Measurements from ENCODE around the gene ADAM17.
"Not testable (repeated sequence)": the region's sequence is repeated elsewhere in the genome, so short reads cannot be mapped to it uniquely, and the experiment has no call there.

ADAM17 gene

DNA sequence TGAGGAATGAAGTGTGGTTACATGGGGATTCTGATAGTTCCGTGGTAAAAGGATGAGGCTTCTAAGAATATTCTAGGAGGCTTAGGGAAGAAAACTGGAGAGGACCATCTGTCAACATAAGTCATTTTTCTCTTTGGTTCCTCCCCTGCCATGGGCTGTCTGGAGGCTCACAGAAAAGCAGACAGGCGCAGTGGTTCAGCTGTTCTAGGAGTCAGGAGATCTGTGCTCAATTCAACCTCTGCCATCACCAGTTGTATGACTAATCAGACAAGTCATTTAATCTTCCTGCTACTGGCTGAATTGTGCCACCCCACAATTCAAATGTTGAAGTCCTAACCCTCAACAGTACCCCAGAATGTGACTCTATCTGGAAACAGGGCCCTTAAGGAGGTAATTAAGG is 36.4 kb downstream of the ADAM17 start:
- no peak for DNase-seq (ENCODE audit: low spot score)

DNA sequence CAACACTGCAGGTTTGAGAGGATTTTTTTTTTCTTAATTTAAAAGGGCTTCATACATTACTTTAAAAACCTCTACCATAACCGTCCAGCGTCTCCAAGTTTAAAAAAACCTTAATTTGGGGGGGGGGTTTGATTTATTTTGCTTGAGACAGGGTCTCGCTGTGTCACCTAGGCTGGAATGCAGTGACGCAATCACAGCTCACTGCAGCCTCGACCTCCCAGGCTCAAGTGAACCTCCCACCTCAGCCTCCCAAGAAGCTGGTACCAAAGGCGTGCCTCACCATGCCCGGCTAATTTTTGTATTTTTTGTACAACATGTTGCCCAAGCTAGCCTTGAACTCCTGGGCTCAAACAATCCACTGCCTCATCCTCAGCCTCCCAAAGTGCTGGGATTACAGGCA is 36.9 kb downstream of the ADAM17 start:
- no peak for DNase-seq (ENCODE audit: low spot score)

DNA sequence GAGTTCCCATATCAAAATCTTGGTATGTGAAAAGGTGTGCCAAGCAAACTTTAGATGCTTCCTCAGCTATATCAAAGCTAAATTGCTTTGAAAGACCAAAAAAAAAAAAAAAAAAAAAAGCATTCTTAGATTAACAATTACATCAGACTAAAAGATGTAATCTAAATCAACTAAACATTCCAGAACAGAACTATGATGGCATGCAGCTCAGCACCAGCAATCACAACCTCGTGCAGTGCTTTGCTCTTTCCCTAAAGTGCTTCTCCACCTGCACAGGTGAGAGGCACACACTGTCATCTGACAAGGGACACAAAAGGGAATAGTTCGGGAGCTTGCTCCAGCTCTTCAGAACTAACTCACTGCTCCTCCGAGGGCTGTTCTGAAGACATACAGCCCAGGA is 37.5 kb downstream of the ADAM17 start:
- no peak for DNase-seq (ENCODE audit: low spot score)

DNA sequence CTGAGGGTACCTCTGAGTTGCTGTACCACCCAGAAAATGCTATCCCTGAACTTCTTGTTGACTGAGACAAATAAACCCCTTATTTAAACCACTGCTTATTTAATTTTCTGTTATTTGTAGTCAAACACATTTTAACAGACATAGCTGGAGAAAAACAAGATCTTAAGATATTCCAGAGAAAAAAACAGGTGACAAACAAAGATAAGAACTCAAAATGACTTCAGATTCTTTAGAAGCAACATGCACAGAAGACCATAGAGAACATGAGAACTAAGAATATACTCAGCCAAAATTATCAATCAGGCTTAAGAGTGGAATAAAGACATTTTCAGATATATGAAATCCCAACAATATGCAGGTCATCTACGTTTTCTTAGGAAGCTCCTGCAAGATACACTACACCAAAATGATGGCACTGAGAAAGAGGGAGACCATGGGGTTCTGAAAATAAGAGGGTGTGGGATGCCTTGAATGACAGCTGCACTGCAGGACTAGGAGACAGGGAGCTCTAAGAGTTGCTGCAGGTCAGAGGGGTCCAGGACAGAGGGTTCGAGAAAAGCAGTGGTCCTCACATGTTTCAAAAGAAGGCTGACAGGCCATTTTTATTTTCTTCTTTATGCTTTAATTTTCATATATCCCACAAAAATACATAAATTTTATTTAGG is 38.4 kb downstream of the ADAM17 start:
- DNase-seq (ENCODE audit: low spot score), result no peak

DNA sequence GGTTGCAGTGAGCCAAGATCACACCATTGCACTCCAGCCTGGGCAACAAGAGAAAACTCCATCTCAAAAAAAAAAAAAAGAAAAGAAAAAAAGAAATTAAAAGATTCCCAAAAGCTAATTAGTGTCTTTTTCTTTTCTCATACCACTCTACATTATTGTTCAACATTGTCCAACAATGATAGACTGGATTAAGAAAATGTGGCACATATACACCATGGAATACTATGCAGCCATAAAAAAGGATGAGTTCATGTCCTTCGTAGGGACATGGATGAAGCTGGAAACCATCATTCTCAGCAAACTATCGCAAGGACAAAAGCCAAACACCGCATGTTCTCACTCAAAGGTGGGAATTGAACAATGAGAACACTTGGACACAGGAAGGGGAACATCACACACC is 41.7 kb downstream of the ADAM17 start:
- DNase-seq (ENCODE audit: low spot score), result not testable (repeated sequence)

DNA sequence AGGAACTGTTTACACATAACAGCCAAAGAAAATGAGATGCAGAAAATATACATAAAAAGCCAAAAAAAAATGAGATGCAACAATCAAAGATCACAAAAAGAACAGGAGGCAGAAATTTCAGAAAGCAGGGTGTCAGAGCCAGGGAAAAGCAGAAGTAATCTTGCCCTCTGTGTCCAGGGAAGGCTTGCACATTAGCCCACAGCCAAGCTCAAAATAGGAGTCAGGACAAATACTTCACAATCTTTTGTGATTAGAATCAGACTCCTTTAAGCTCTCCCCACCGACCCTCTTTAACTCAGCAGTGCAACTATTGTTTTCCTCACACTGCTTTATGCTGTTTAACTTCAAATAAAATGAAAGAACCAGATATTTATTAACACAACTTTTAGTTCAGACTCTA is 46.7 kb downstream of the ADAM17 start:
- no peak for DNase-seq (ENCODE audit: low spot score)

DNA sequence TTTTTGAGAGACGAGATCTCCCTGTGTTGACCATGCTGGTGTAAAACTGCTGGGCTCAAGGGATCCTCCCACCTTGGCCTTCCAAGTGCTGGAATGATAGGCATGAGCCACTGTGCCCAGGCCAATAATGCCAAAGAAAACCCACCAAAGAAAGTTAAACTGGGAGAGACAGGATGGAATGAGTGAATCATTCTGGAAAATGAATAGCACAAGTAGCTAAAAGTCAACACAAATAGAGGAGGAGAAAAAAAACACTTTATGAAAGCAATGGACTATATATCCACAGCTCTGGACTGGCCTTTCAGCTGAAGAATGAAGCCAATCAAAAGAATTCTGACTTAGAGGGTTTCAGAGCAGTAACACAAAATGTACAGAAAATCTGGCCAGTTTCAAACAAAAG is 57.4 kb downstream of the ADAM17 start:
- DNase-seq (ENCODE audit: low spot score), result no peak

DNA sequence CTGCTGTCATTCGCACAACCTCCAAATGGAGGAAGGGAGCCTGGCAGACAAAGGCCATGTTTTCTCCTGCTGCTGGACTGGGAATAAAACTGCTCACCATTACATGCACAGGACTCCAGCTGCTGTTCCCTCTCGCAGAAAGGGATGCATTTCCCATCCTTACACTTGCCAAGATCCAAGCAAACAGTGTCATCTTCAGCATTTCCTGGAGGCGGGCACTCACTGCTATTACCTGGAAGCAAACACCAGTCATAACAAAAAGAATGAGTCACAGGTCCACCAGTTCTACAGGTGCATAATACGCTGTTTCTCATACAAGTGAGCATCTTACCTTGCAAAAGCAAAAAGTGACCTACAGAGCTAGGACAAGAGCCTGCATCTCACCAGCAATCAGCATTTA is 58.6 kb downstream of the ADAM17 start:
- no peak for DNase-seq (ENCODE audit: low spot score)

DNA sequence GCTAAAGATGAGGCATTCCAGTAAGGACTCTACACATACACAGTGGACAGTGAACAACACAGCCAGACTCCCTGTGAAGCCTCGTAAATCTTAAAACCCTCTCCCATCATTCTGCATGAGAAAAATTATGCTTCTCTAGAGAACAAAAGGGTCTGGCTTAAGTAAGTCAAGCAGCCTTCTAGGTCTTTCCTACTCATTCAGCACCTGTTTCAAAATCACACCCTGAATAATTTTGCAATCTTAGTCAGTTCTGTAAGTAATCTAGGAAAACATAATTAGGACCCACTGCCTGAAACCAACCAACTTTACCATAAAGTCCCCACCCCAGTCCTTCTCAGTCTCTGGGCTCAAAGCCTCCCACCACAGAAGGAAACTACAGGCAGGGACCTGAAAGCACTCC is 61.5 kb downstream of the ADAM17 start:
- DNase-seq (ENCODE audit: low spot score), result no peak

DNA sequence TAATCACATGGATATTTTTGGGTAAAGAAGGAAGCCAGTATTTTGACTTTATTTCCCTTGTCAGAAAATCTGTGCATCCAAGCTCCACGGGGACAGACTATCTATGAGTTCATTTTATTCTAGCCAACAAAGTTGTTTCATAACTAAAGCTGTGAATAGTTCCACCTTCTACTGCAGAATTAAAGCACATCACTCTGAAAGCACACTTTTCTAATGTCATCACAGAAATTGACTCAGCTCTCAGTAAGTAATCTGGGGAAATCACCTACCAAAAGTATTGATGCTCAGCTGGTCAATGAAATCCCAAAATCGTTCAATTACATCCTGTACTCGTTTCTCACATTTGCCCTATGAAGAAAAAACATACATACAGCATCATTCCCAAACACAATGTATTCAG is 62.2 kb downstream of the ADAM17 start:
- DNase-seq (ENCODE audit: low spot score), result no peak

DNA sequence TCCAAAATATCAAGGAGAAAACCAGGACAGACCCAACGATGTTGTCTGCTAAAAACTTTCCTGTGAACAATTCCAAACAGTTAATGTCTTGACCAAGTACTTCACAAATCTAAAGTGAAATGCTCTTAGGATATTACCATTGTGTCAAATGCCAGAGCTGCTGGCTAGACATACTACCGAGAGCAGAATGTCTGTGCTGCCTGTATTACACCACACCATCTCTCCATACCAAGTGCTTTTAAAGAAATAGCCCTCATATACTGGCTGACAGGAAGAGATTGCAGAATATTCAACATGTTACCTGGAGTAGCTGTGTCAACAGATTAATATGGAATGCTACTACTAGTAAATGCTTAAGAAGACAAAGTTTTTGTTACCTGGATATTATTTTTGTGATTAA is 62.7 kb downstream of the ADAM17 start:
- DNase-seq (ENCODE audit: low spot score), result no peak

DNA sequence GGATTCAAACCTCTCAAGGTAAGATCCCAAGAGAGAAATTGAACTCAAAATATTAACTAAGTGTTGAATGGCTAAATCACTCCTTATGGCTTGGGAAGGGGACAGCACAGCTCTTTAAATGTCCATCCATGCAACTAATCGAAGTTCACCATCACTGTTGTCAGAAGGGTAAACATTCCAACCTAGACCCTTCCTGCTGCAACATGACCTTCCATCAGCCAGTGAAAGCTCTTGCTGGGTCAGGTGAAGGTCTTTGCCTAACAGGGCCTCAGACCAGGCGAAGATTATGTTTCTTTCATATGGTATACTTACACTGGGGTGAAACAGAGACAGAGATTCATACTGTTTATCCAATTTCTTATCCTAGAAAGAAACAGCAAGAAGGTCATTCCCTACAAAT is 64.8 kb downstream of the ADAM17 start:
- no peak for DNase-seq (ENCODE audit: low spot score)

DNA sequence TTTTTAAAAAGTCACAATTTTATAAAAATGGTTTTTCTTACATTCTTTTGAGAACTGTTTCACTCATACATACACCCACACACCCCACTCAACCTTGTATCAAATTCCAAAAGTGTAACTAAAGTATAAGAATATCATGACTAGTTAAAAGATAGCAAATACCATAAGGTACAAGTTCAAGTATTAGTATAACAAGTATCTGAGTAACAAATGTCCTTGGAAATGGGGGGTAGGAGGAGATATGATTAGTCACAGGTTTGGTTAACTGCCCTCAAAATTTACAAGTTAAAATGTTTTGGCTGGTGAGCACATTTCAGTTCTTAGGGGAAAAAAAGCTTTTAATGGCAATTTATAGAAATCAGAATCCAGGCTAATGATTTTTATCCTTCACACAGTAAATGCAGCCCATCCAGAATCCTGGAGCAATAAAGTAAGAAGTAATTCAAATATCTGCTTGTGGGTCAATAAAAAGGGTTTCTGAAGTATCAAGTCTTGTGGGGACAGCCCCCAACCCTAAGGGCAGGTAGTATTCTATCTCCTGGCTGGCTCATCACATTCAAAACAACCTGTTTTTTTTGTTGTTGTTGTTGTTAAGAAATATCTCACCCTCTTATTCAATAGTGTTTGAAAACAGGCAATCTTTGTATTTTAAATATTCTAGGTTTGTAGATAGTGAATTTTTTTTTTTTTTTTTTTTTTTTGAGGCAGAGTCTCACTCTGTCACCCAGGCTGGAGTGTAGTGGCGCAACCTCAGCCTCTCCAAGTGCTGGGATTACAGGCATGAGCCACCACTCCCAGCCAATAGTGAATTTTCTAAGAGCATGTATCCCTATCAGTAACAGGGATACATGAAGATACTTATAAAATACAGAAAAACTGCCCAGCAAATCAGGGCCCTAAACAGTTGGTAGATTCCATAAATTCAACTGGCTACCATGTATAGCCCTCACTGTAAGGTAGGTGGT is 66.8 kb downstream of the ADAM17 start:
- DNase-seq (ENCODE audit: low spot score), result no peak

DNA sequence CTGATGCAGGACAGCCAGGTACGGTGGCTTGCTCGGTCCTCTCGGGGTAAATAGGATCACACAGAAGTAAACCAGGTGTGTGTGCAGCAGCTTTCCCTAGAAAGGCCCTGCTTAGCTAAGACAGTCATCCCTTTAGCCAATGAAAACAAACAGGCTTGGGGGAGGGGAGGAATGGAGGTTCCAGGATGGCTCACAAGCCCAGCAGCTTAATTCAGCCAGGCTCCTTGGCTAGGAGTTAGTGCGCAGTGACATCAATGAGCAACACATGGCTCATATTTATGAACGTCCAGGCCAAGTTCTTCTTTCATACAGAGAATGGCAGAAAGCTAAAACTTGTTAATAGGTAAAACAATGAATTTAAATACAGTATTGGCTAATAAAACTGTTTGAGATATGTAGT is 71.1 kb downstream of the ADAM17 start:
- DNase-seq (ENCODE audit: low spot score), result no peak

DNA sequence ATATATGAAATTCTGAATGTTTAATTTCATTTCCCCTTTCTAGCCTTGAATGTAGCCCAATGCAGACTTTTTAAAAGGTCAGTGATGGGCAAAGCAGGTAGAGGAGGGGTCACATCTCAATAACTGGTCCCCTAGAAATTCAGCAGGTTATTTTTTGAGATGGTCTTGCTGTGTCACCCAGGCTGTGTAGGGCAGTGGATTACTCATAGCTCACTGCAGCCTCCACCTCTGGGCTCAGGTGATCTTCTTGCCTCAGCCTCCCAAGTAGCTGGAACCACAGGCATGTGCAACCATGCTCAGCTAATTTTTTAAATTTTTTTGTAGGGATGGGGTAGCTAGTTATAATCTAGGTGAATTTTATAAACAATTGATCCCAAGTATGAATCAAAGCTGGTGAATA is 72.5 kb downstream of the ADAM17 start:
- no peak for DNase-seq (ENCODE audit: low spot score)

DNA sequence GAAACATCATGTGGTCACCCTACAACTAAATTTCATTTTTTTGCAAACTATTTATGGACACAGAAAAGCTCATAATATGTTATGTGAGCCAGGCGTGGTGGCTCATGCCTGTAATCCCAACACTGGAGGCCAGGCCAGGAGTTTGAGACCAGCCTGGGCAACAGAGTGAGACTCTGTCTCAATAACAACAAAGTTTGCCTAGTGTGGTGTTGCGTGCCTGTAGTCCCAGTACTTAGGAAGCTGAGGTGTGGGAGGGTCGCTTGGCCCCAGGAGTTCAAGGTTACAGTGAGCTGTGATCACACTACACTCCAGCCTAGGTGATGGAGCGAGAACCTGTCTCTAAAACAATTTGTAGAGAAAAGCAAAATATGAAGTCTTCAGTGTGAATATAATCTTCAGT is 75.5 kb downstream of the ADAM17 start:
- DNase-seq (ENCODE audit: low spot score), result no peak

DNA sequence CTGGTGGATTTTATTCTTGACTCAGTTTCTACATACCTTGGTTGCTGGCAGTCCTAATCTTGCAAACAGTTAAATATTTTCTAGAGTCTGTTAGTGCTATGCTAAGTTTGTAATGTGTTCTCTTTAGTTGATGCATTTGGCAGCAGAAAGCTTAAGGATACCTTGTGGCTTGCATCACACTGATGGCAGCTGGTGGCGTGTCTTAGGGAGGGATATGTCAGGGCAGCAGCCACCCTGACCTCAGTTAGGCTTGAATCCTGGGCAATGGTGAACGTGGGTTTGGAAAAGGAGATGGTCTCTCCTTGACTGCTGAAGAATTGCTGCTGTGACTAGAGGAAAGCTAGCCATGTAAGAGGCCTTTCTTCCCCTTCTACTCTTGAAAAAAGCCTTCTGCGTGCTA is 77.1 kb downstream of the ADAM17 start:
- no peak for DNase-seq (ENCODE audit: low spot score)

DNA sequence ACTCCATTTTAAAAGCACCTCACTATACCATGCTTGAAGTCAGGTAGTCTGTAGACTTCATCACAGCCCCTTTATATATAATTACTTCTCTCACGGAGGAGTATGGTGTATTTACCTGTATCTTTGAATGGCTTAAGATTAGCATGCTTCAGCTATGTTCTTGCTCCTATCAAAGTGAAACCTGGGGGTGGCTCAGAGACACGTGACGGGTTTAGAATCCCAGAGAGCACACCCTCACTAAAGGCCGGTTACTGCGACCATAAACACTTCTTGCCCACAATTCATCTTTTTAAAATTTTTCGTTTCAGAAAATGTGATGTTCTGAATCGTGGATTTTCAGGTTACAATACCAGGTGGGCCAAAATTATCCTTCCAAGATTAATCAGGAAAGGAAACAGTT is 77.7 kb downstream of the ADAM17 start:
- no peak for DNase-seq (ENCODE audit: low spot score)

DNA sequence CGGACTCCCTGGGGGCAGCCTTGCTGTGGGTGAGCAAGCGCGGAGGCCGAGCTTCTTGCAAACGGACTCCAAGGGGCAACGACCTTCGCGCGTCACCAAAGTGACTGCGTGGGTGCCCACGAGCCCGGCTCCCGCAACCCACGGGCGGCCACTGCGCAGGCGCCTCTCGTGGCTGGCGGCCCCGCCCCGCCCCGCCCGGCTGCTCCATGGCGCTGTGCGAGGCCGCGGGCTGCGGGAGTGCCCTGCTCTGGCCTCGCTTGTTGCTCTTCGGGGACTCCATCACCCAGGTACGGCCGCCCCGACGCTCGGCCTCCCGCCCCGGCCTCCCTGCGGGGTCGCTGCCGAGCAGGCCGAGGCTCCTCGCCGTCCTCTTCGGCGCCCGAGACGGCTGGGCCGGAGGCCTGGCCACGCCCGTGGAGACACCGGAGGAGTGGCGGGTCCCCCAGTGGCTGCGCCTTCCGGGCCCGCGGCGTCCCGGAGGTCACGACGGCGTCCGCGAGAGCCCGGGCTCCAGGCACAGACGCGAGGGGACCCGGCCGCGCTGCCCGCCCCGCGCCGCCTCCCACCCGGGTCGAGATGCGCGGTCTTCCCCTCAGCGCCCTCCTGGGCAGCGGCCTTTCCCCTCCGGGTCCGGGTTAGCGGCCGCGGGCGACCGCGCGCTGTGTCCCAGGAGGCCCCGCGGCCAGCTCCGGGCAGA is 81.1 kb downstream of the ADAM17 start, which contains the start of gene IAH1:
IAH1 (plus strand) TSS at position 191 of the 697 bp plus-strand sequence; CDS start at position 207, 16 bp downstream.
- DNase-seq (ENCODE audit: low spot score), result peak; percentile 86

DNA sequence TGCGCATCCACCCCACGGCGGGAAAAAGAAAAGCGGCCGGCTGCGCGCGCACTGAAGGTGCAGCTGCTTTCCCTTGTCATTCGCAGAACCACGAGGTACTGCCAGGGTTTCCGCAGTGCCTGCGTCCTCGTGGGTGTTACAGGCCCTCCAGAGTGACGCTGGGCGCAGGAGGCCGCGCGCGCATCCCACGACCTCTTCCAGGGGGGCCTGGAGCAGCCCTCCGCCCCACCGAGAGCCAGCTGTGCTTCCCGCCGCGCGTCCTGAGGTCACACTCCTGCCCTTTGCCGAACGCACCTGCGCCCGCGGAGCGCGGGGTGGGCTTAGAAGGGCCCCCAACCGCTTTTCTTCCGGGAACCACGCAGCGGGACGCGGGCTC is 81.7 kb downstream of the ADAM17 start:
- DNase-seq (ENCODE audit: low spot score), result peak; percentile 62

DNA sequence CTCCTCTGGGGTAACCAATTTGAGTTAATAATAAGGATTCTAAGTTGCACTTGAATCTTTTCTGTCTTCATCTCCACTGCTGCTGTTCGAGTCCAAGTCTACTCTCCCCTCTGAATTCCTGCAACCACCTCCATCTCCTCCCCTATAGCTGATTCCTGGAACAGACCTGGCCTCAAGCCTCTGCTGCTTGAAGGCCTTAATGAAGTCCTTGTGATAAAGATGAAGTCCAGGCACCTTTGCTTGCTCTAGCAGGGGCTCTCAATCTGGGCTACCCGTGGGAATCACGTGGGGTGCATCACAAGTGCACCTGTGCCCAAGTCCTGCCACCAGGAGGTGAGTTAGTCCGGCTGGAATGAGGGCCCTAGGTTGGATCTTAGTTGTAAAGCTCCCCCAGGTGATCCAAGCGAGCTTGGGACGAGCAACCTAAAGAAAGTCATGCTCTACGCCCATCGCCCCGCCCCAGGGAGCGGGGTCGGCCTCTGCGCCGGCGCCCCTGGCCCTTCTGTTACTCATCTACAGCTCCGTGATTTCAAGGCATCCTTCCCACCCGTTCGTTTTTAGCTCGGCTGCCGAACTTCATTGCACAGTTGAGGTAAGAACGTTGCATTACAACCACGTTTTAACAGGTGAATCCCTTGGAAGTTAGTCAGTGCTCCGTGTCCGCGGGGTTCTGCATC is 82.2 kb downstream of the ADAM17 start:
- DNase-seq (ENCODE audit: low spot score), result peak; percentile 36

DNA sequence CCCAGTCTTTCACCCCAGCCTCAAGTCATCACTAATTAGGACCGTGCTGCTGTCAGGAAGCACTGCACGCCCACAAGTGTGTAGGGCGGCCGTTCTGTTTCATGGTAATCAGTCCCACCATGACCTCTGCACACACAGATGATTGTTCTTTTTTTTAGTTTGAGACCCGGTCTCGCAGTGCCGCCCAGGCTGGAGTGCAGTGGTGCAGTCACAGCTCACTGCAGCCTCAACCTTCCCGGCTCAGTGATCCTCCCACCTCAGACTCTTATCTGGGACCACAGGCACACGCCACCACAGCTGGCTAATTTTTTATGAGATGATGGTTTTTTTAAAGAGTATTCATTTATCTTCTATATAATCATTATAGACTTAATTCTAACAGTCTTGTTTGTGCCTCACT is 83.1 kb downstream of the ADAM17 start:
- DNase-seq (ENCODE audit: low spot score), result peak; percentile 18
